Measurements from ENCODE around the gene HDAC9.

- TF ChIP-seq CTCF (tag by site-specific recombination; IDR thresholded peaks at IDR 0.05) (no peak), ZNF629 (tag by site-specific recombination; IDR thresholded peaks at IDR 0.05) (no peak), ZNF701 (tag by site-specific recombination; IDR thresholded peaks at IDR 0.05) (no peak), ZNF350 (tag by site-specific recombination; IDR thresholded peaks at IDR 0.05) (no peak), REST (tag by site-specific recombination; IDR thresholded peaks at IDR 0.05) (no peak), ZNF221 (tag by site-specific recombination; IDR thresholded peaks at IDR 0.05; ENCODE audit: borderline replicate concordance) (no peak), ZNF24 (tag by site-specific recombination; IDR thresholded peaks at IDR 0.05) (no peak), ZNF391 (tag by site-specific recombination; IDR thresholded peaks at IDR 0.05; ENCODE audit: borderline replicate concordance, low read depth) (no peak), TCF7L2 (IDR thresholded peaks at IDR 0.05; ENCODE audit: borderline replicate concordance, low read depth, low read length) (no peak), ZNF274 (IDR thresholded peaks at IDR 0.05; ENCODE audit: low read length) (no peak), ZNF274 (tag by site-specific recombination; IDR thresholded peaks at IDR 0.05; ENCODE audit: borderline replicate concordance) (no peak), KLF10 (tag by site-specific recombination; IDR thresholded peaks at IDR 0.05) (no peak)
Observed at GRCh38 chr7:18978108-18978495, 482.6 kb downstream of the HDAC9 start.
